ENCODE data around the gene C1orf159. TPM values are rescaled to one million over a fixed set of nuclear protein-coding genes. Genes with fewer than 3 reads are reported as not detected.

Gene C1orf159
- polyA plus RNA-seq, 3 donors = 3.0 to 18.8 (median 3.3) TPM

- H3K27ac Mint-ChIP-seq = no peak overlapping the region
- no peaks in the 10 kb centered on the region for H3K79me2 ChIP-seq (ENCODE audit: insufficient read depth, low read length)
- H3K4me3 Mint-ChIP-seq = no peak overlapping the region
- no peaks in the 10 kb centered on the region for H4K20me1 ChIP-seq (ENCODE audit: insufficient read depth, low read length)
- peaks cover 11 to 15% (median 12%) of the 10 kb centered on the region in 3 donors for H3K27me3 Mint-ChIP-seq (ENCODE audit: low read depth in 3 of 3)
- WGBS (ENCODE audit: insufficient coverage) = 92% methylated on average over 24 of the region's 48 CpGs
- intact Hi-C loops (cut with micrococcal nuclease) = no loop called here
- TF ChIP-seq CTCF (IDR thresholded peaks at IDR 0.05) = no peak
- H3K36me3 Mint-ChIP-seq = no peaks in the 10 kb centered on the region
- H3K9me3 ChIP-seq (replicated peaks in 1 of 2; ENCODE audit: control insufficient read depth in 1 of 2, insufficient read depth in 1 of 2, low read length in 2 of 2) = no peaks in the 10 kb centered on the region
- H3K27ac ChIP-seq (ENCODE audit: low read depth in 1 of 2, low read length in 2 of 2) = no peak overlapping the region
- H3K9ac ChIP-seq (ENCODE audit: insufficient read depth, low read length, poor library complexity, severe bottlenecking) = no peak overlapping the region
- H3K4me3 ChIP-seq (replicated peaks in 1 of 3; ENCODE audit: low read depth in 2 of 3, low read length in 3 of 3) = no peak overlapping the region
- H3K4me1 ChIP-seq (ENCODE audit: control insufficient read depth in 1 of 2, insufficient read depth in 2 of 2, low read length in 2 of 2) = no peaks in the 10 kb centered on the region
- no peak overlapping the region for H2AFZ ChIP-seq (ENCODE audit: insufficient read depth, low read depth, low read length, poor library complexity, severe bottlenecking)
- H3K36me3 ChIP-seq (replicated peaks in 1 of 2; ENCODE audit: control insufficient read depth in 1 of 2, insufficient read depth in 2 of 2, low read length in 2 of 2) = no peaks in the 10 kb centered on the region
- peaks cover under 1% of the 10 kb centered on the region for H3K4me1 Mint-ChIP-seq
- no peak overlapping the region for H3K4me2 ChIP-seq (replicated peaks; ENCODE audit: extremely low read depth, low read length, poor library complexity, severe bottlenecking)
- peaks cover 0 to 11% of the 10 kb centered on the region in 2 donors for H3K27me3 ChIP-seq (ENCODE audit: control insufficient read depth in 2 of 2, insufficient read depth in 2 of 2, low read length in 2 of 2)
- DNase-seq = no peak
- H3K9me3 Mint-ChIP-seq = peaks cover 0 to 5% (median 0%) of the 10 kb centered on the region in 7 donors
Observed at GRCh38 chr1:1132042-1132950, 16.4 kb upstream of the C1orf159 start.

GRCh38 chr1:1130206-1131120 lies 14.6 kb upstream of the C1orf159 start:
- no peak overlapping the region for H2AFZ ChIP-seq (ENCODE audit: insufficient read depth, low read depth, low read length, poor library complexity, severe bottlenecking)
- Mint-ChIP-seq H3K4me1 (no peaks in the 10 kb centered on the region), H3K4me3 (peak overlapping the region in 1 of 2 donors; percentile 31), H3K27me3 (ENCODE audit: low read depth in 3 of 3) (peaks cover 0 to 4% (median 3%) of the 10 kb centered on the region in 3 donors), H3K36me3 (no peaks in the 10 kb centered on the region), H3K27ac (no peak overlapping the region), H3K9me3 (peaks cover 0 to 8% (median 0%) of the 10 kb centered on the region in 7 donors)
- intact Hi-C loops (cut with micrococcal nuclease) = no loop called here
- 95% methylated on average over 40 of the region's 43 CpGs for WGBS (ENCODE audit: insufficient coverage)
- H3K9me3 ChIP-seq (replicated peaks in 1 of 2; ENCODE audit: control insufficient read depth in 1 of 2, insufficient read depth in 1 of 2, low read length in 2 of 2) = no peaks in the 10 kb centered on the region
- no peak overlapping the region for H3K9ac ChIP-seq (ENCODE audit: insufficient read depth, low read length, poor library complexity, severe bottlenecking)
- H3K27me3 ChIP-seq (ENCODE audit: control insufficient read depth in 2 of 2, insufficient read depth in 2 of 2, low read length in 2 of 2) = no peaks in the 10 kb centered on the region
- H4K20me1 ChIP-seq (ENCODE audit: insufficient read depth, low read length) = no peaks in the 10 kb centered on the region
- no peaks in the 10 kb centered on the region for H3K79me2 ChIP-seq (ENCODE audit: insufficient read depth, low read length)
- no peak overlapping the region for H3K4me3 ChIP-seq (replicated peaks in 1 of 3; ENCODE audit: low read depth in 2 of 3, low read length in 3 of 3)
- H3K4me1 ChIP-seq (ENCODE audit: control insufficient read depth in 1 of 2, insufficient read depth in 2 of 2, low read length in 2 of 2) = no peaks in the 10 kb centered on the region
- H3K27ac ChIP-seq (ENCODE audit: low read depth in 1 of 2, low read length in 2 of 2) = no peak overlapping the region
- no peaks in the 10 kb centered on the region for H3K36me3 ChIP-seq (replicated peaks in 1 of 2; ENCODE audit: control insufficient read depth in 1 of 2, insufficient read depth in 2 of 2, low read length in 2 of 2)
- no peak overlapping the region for H3K4me2 ChIP-seq (replicated peaks; ENCODE audit: extremely low read depth, low read length, poor library complexity, severe bottlenecking)
- TF ChIP-seq CTCF (IDR thresholded peaks at IDR 0.05) = no peak
- no peak for DNase-seq
